Activated B cell treated with CpG ODN at 0.5 μM for 24 hours (primary cell): ENCODE measurements around the gene TMEM130. TPM values are rescaled to one million over a fixed set of nuclear protein-coding genes. Genes with fewer than 3 reads are reported as not detected.

Experiments
- ATAC-seq: fragments of 200-7000 bp; cut with Tn5 transposase; one replicate; pipeline ENCODE4 v1.10.0; 2021; ENCODE audit warnings: low read depth, mild to moderate bottlenecking, moderate library complexity
- CTCF ChIA-PET: fragments of 350-600 bp; sonication (Branson Sonifier 250); formaldehyde crosslinking; loops from one replicate; lab custom pipeline; 2021; ENCODE audit warnings: antibody characterized with exemption; lab: Charles Lee
- POLR2A ChIA-PET: fragments of 350-600 bp; sonication (Branson Sonifier 250); formaldehyde crosslinking; loops from one replicate; lab custom pipeline; 2021; ENCODE audit warnings: antibody characterized with exemption; lab: Charles Lee
- DNase-seq: peaks from one replicate; pipeline ENCODE4 v3.0.0; 2022
- H3K27ac Mint-ChIP-seq: one replicate; pipeline ENCODE4 v1.8.0; 2020; ENCODE audit warnings: mixed read lengths
- H3K27me3 Mint-ChIP-seq: one replicate; pipeline ENCODE4 v1.8.0; 2021; ENCODE audit warnings: mixed read lengths
- H3K36me3 Mint-ChIP-seq: one replicate; pipeline ENCODE4 v1.8.0; 2021; ENCODE audit warnings: low read depth, mixed read lengths
- H3K4me1 Mint-ChIP-seq: one replicate; pipeline ENCODE4 v1.8.0; 2021; ENCODE audit warnings: mixed read lengths
- H3K4me3 Mint-ChIP-seq: one replicate; pipeline ENCODE4 v1.8.0; 2020; ENCODE audit warnings: mild to moderate bottlenecking, mixed read lengths
- H3K9me3 Mint-ChIP-seq: one replicate; pipeline ENCODE4 v1.8.0; 2020; ENCODE audit warnings: mixed read lengths
- CTCF ChIP-seq: fragments of 200-600 bp; IDR thresholded peaks from one replicate; pipeline ENCODE4 v1.8.0; 2022; ENCODE audit warnings: antibody characterized with exemption, mild to moderate bottlenecking
- intact Hi-C: fragments of 100-400 bp; cut with micrococcal nuclease; formaldehyde crosslinking; loops from one replicate; pipeline ENCODE4 v1.15.1; 2024
- total RNA-seq: library from RNA; stranded (reverse); gene quantifications from 2 replicates; pipeline ENCODE4 v1.2.3, GENCODE V29; 2022

Gene TMEM130
- total RNA-seq, 1 donor from 2014 or later, result 0.31 TPM

- ATAC-seq (no peak), DNase-seq (no peak)
- intact Hi-C loops, result loop anchor here (1.0 to 5.0 kb wide), 5 partner anchors 32 to 546 kb away; partner anchors contain the start of gene TRRAP
- Mint-ChIP-seq H3K4me3 (no peak overlapping the region), H3K9me3 (no peaks in the 10 kb centered on the region), H3K36me3 (no peaks in the 10 kb centered on the region), H3K27me3 (peaks cover 5% of the 10 kb centered on the region), H3K27ac (no peak overlapping the region), H3K4me1 (peaks cover 2% of the 10 kb centered on the region)
- ChIA-PET CTCF (interaction anchor here (0.6 to 2.7 kb wide), 13 partner anchors 8 to 547 kb away, joined by 3 to 22 read pairs (median 5); no protein-coding TSS in a partner anchor), POLR2A (no interaction called here)
- no peak for TF ChIP-seq CTCF
Observed at GRCh38 chr7:98840722-98841121, 29.1 kb downstream of the TMEM130 start.

GRCh38 chr7:98840096-98840495 lies 29.7 kb downstream of the TMEM130 start:
- TF ChIP-seq CTCF, result no peak
- CTCF ChIA-PET, result interaction anchor here (0.6 to 2.7 kb wide), 5 partner anchors 8 to 409 kb away, joined by 3 to 14 read pairs (median 4); no protein-coding TSS in a partner anchor
- intact Hi-C loops, result loop anchor here (2.0 to 5.0 kb wide), 3 partner anchors 39 to 545 kb away; partner anchors contain the start of gene TRRAP

GRCh38 chr7:98837630-98837972 lies 32.2 kb downstream of the TMEM130 start:
- H3K27ac Mint-ChIP-seq, result no peak overlapping the region
- no peak for ATAC-seq
- peaks cover 10% of the 10 kb centered on the region for H3K27me3 Mint-ChIP-seq
- no peak overlapping the region for H3K4me3 Mint-ChIP-seq
- H3K4me1 Mint-ChIP-seq, result peaks cover 2% of the 10 kb centered on the region
- no peaks in the 10 kb centered on the region for H3K9me3 Mint-ChIP-seq
- TF ChIP-seq CTCF, result no peak
- DNase-seq, result no peak
- H3K36me3 Mint-ChIP-seq, result no peaks in the 10 kb centered on the region
- ChIA-PET CTCF (interaction anchor here (0.8 to 1.7 kb wide), 3 partner anchors 105 to 404 kb away, joined by 3 to 8 read pairs (median 4); no protein-coding TSS in a partner anchor), POLR2A (no interaction called here)
- intact Hi-C loops, result no loop called here

More at GRCh38 chr7:98840096-98840495, 29.7 kb downstream of the TMEM130 start:
- Mint-ChIP-seq H3K9me3 (no peaks in the 10 kb centered on the region), H3K36me3 (no peaks in the 10 kb centered on the region), H3K27me3 (peaks cover 5% of the 10 kb centered on the region), H3K27ac (no peak overlapping the region), H3K4me1 (peaks cover 2% of the 10 kb centered on the region), H3K4me3 (no peak overlapping the region)
- ATAC-seq, result no peak
- POLR2A ChIA-PET, result no interaction called here
- no peak for DNase-seq

- ATAC-seq (no peak), DNase-seq (peak; percentile 20)
- H3K9me3 Mint-ChIP-seq, result no peaks in the 10 kb centered on the region
- H3K27ac Mint-ChIP-seq, result no peak overlapping the region
- no peaks in the 10 kb centered on the region for H3K36me3 Mint-ChIP-seq
- ChIA-PET POLR2A (no interaction called here), CTCF (interaction anchor here (0.8 to 1.7 kb wide), 7 partner anchors 41 to 544 kb away, joined by 3 to 8 read pairs (median 4); partner anchors contain the start of gene TRRAP)
- no peak overlapping the region for H3K4me3 Mint-ChIP-seq
- no peak for TF ChIP-seq CTCF
- peaks cover 10% of the 10 kb centered on the region for H3K27me3 Mint-ChIP-seq
- intact Hi-C loops, result no loop called here
- peaks cover 2% of the 10 kb centered on the region for H3K4me1 Mint-ChIP-seq
Observed at GRCh38 chr7:98836811-98837629, 32.8 kb downstream of the TMEM130 start.

- no peak overlapping the region for H3K4me3 Mint-ChIP-seq
- H3K27ac Mint-ChIP-seq, result no peak overlapping the region
- H3K9me3 Mint-ChIP-seq, result no peaks in the 10 kb centered on the region
- DNase-seq (no peak), ATAC-seq (no peak)
- H3K36me3 Mint-ChIP-seq, result no peaks in the 10 kb centered on the region
- ChIA-PET POLR2A (no interaction called here), CTCF (no interaction called here)
- TF ChIP-seq CTCF, result no peak
- H3K4me1 Mint-ChIP-seq, result no peaks in the 10 kb centered on the region
- intact Hi-C loops, result no loop called here
- H3K27me3 Mint-ChIP-seq, result peaks cover 10% of the 10 kb centered on the region
Observed at GRCh38 chr7:98834949-98835348, 34.9 kb downstream of the TMEM130 start.
